NCI-H146 treated with DMSO at 0.1 percent for 48 hours (cell line): ENCODE data around the gene FMO1.
"Not testable (repeated sequence)": the region's sequence is repeated elsewhere in the genome, so short reads cannot be mapped to it uniquely, and the experiment has no call there.

ENCODE experiments used
- DNase-seq: peaks from one replicate; lab custom pipeline; 2025; ENCODE audit not compliant: unreplicated experiment; lab: John Stamatoyannopoulos, UW

The FMO1 gene

GRCh38 chr1:171233183-171233582 lies 15.1 kb upstream of the FMO1 start:
- DNase-seq: no peak

DNA sequence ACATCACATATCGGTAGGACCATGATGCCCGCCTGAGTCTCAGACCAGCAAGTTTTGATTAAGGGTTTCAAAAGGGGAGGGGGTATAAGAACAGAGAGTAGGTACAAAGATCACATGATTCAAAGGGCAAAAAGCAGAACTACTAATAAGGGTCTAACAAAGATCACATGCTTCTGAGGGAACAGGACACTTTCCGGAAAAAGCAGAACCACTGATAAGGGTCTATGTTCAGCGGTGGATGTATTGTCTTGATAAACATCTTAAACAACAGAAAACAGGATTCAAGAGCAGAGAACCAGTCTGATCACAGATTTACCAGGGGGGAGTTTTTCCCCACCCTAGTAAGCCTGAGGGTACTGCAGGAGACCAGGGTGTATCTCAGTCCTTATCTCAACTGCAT lies 12.1 kb upstream of the FMO1 start:
- DNase-seq: not testable (repeated sequence)

GRCh38 chr1:171243878-171244277 lies 4.4 kb upstream of the FMO1 start:
- DNase-seq: no peak

GRCh38 chr1:171245458-171246064 lies 2.7 kb upstream of the FMO1 start:
- no peak for DNase-seq

DNA sequence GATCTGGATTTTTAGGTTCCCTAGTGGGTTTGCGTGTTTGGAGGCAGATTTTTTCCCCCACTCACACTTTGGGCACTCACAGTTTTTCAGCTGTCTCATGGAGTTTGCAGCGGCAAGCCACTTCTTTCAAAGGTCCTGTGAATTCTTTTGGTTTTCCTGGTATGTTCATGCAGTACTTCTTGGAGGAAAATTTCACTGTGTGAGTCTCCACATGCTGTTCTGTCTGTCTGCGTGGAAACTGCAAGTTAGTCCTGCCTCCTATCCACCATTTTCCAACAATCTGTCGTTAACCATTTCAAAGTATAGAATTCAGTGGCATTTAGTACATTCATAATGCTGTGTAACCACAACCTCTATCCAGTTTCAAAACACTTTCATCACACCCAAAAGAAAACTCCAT lies 793 bp upstream of the FMO1 start:
- no peak for DNase-seq

DNA sequence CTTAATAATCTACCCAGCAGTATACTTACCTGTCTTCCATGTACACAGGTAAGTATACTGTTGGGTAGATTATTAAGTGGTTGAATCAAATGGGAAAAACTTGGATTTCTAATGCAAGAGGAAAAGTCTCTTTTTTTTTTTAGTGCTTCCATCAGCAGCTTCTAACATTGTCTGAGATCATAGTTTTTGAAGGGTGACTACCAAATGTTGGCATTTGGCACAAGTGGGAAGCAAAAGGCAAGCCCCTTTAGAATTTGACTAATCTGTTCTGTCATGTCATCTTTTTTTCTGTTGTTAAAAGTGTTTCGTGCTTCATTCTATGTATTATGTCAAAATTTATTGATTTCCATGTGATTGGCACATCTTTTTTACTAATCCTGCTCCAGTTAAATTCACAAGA lies 547 bp downstream of the FMO1 start:
- no peak for DNase-seq

DNA sequence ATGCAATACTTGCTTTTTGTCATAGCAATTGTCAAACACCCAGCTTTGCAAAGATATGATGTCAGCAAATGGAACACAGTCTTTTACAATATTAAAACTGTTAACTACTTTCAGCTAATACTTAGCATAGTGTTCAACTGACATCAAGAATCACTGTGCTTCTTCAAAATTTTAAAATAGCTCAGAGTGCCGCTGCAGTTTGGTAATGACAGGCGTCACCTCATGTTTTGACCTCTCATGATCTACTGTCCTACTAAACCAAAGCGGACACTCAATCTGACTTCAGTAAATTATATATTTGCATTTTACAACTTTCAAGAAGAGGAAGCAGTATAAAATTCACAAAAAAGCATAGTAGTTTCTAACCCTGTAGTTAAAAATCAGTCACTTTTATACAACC lies 2.0 kb downstream of the FMO1 start:
- no peak for DNase-seq

- peak; percentile 38 for DNase-seq
Measured at GRCh38 chr1:171251042-171251951, 3.0 kb downstream of the FMO1 start.

GRCh38 chr1:171251952-171252300 lies 3.6 kb downstream of the FMO1 start:
- DNase-seq: no peak

DNA sequence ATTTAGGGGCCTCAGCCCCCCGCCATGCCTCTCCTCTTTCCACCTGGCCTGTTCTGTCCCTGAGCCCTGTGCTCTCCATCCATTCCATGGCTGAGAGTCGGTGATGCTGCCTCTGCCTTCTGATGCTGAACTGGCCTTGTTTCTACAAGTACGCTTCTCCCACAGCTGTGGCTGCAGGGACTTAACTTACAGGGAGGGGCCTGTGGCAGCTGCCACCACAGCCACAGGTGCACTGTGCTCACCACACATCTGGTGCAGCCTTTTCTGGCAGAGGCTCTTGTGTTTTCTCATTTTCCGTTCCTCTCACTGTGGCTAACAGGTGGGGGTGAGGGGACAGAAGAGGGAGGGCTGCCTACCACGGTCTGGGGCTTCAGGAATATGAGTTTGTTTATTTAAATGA lies 4.2 kb downstream of the FMO1 start:
- no peak for DNase-seq

DNA sequence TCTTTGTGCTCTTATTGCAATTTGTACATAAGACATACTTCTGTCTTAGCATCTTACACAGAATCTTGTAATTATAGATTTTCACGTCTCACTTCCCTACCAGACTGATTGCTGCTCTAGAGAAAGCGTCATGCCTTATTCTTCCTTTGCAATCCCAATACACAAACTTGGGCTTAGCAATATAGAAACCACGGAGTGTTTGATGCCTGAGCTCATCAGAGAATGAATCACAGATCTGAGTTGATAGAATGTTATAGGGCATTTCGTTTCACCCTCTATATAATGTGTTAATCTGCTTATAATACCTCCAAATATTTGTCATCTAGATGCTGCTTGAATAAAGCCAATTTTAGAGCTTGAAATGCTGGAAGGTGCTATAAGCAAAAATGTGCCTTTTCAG lies 6.6 kb downstream of the FMO1 start:
- DNase-seq: no peak

DNA sequence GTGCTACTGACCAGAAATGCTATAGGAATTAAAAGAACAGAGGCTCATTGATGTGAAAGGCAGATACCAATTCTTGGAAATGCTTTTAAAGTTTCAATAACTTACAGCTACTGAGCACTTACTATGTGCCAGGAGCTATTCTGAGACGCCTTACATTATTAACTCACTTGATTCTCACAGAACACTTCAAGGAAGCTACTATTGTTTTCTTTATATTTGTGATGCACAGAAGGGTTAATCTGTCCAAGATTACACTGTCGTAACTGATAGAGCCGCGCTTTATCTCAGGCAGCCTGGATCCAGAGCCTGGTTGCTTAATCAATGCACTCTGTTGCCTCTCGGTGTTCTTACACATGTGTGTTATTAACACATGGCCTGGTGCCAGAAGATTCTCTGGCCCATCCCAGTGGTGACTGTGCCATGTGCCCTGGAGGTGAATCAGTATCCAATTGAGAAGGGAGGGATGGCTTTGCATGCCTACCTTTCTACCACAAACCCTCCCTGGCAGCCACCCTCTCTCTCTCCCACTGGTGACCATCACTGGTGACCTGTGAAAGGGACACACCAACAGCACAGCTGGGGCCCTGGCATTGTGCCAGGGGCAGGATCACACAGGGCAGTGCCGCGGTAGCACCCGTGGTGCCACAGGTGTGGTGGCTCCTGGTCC lies 8.8 kb downstream of the FMO1 start:
- no peak for DNase-seq

- no peak for DNase-seq
Measured at GRCh38 chr1:171257607-171258076, 9.3 kb downstream of the FMO1 start.

GRCh38 chr1:171258429-171258828 lies 10.1 kb downstream of the FMO1 start:
- DNase-seq: no peak

DNA sequence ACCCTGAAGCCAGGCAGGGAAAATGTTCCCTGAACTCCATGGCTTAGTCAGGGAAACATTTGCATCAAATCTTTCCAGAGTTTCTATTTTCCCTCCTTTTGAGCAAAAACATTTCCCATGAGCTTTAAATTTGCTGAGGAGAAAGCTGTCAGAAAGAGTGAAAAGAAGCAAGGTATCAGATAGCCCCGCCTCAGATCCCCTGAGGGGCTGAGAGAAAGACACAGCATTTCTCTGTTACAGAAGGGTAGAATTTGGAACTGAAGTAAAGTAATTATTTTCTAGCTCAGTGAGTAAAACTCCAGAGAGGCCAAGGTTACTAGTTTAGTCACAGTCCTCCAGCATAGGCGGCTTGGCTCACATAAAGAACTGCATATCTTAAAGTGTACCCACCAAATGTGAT lies 10.6 kb downstream of the FMO1 start:
- no peak for DNase-seq

- no peak for DNase-seq
Measured at GRCh38 chr1:171261336-171261735, 13.0 kb downstream of the FMO1 start.

GRCh38 chr1:171263901-171264300 lies 15.6 kb downstream of the FMO1 start:
- no peak for DNase-seq

- DNase-seq: no peak
Measured at GRCh38 chr1:171265686-171266085, 17.4 kb downstream of the FMO1 start.

GRCh38 chr1:171266930-171267329 lies 18.6 kb downstream of the FMO1 start:
- no peak for DNase-seq

GRCh38 chr1:171267391-171267790 lies 19.1 kb downstream of the FMO1 start:
- no peak for DNase-seq

DNA sequence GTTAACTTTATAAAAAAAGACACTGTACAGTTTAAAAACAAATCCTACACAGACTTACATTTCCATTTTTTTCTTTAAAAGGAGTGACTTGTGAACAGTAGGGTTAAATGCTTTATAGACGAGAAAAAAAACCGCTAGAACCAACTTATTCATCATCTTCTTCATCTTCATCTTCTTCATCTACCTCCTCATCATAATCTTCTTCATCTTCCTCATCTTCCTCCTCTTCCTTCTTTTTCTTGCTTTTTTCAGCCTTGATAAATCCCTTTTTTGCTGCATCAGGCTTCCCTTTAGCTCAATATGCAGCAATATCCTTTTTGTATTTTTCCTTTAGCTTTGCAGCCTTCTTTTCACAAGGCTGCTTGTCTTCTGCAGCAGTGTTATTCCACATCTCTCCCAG lies 22.5 kb downstream of the FMO1 start:
- no peak for DNase-seq

- no peak for DNase-seq
Measured at GRCh38 chr1:171277534-171277933, 29.2 kb downstream of the FMO1 start.
